Adipocyte (in vitro differentiated cells): ENCODE results near the gene DPYD.

Source experiments
- DNase-seq: peaks from one replicate; pipeline ENCODE4 v3.0.0-alpha.2; 2015; ENCODE audit warnings: low read depth
- H3K27me3 ChIP-seq: replicated peaks from 2 replicates; pipeline ENCODE4 v1.7.0; 2013; ENCODE audit warnings: mild to moderate bottlenecking, low read length, moderate library complexity; ENCODE audit not compliant: control insufficient read depth, insufficient read depth
- H3K36me3 ChIP-seq: 2 replicates; pipeline ENCODE4 v1.7.0; 2013; ENCODE audit warnings: low read length, mild to moderate bottlenecking, moderate library complexity; ENCODE audit not compliant: control insufficient read depth, insufficient read depth, severe bottlenecking
- H3K4me1 ChIP-seq: 2 replicates; pipeline ENCODE4 v1.7.0; 2013; ENCODE audit warnings: mild to moderate bottlenecking, low read length, moderate library complexity; ENCODE audit not compliant: control insufficient read depth, insufficient read depth
- H3K4me3 ChIP-seq: 2 replicates; pipeline ENCODE4 v1.7.0; 2013; ENCODE audit warnings: mild to moderate bottlenecking, low read length, moderate library complexity
- H3K9ac ChIP-seq: 2 replicates; pipeline ENCODE4 v1.7.0; 2013; ENCODE audit warnings: mild to moderate bottlenecking, low read length, moderate library complexity
- H3K9me3 ChIP-seq: 2 replicates; pipeline ENCODE4 v1.7.0; 2013; ENCODE audit warnings: mild to moderate bottlenecking, low read length, moderate library complexity; ENCODE audit not compliant: control insufficient read depth

The DPYD gene

GRCh38 chr1:97685360-97685759 lies 235.5 kb downstream of the DPYD start:
- Histone ChIP-seq H3K27me3 (no peaks in the 10 kb centered on the region), H3K9me3 (no peaks in the 10 kb centered on the region), H3K36me3 (peaks cover 8% of the 10 kb centered on the region), H3K4me1 (no peaks in the 10 kb centered on the region), H3K9ac (no peak overlapping the region), H3K4me3 (no peak overlapping the region)
- no peak for DNase-seq

- H3K36me3 ChIP-seq: peaks cover 27% of the 10 kb centered on the region
- no peak overlapping the region for H3K9ac ChIP-seq
- no peaks in the 10 kb centered on the region for H3K9me3 ChIP-seq
- H3K4me1 ChIP-seq: no peaks in the 10 kb centered on the region
- no peak overlapping the region for H3K4me3 ChIP-seq
- no peaks in the 10 kb centered on the region for H3K27me3 ChIP-seq
- no peak for DNase-seq
Observed at GRCh38 chr1:97680894-97681293, 239.9 kb downstream of the DPYD start.

- H3K4me1 ChIP-seq: no peaks in the 10 kb centered on the region
- H3K9ac ChIP-seq: no peak overlapping the region
- H3K4me3 ChIP-seq: no peak overlapping the region
- no peak for DNase-seq
- peaks cover 27% of the 10 kb centered on the region for H3K36me3 ChIP-seq
- no peaks in the 10 kb centered on the region for H3K27me3 ChIP-seq
- H3K9me3 ChIP-seq: no peaks in the 10 kb centered on the region
Observed at GRCh38 chr1:97680470-97680869, 240.4 kb downstream of the DPYD start.

- no peak for DNase-seq
- H3K4me3 ChIP-seq: no peak overlapping the region
- H3K9me3 ChIP-seq: no peaks in the 10 kb centered on the region
- H3K36me3 ChIP-seq: peaks cover 27% of the 10 kb centered on the region
- no peaks in the 10 kb centered on the region for H3K27me3 ChIP-seq
- H3K9ac ChIP-seq: no peak overlapping the region
- no peaks in the 10 kb centered on the region for H3K4me1 ChIP-seq
Observed at GRCh38 chr1:97677702-97678101, 243.1 kb downstream of the DPYD start.

- no peak for DNase-seq
- H3K36me3 ChIP-seq: peaks cover 21% of the 10 kb centered on the region
Observed at GRCh38 chr1:97674517-97674916, 246.3 kb downstream of the DPYD start.

GRCh38 chr1:97668945-97669344 lies 251.9 kb downstream of the DPYD start:
- peak; percentile 27 for DNase-seq

More at GRCh38 chr1:97674517-97674916, 246.3 kb downstream of the DPYD start:
- Histone ChIP-seq H3K9ac (no peak overlapping the region), H3K9me3 (peaks cover 6% of the 10 kb centered on the region), H3K4me1 (no peaks in the 10 kb centered on the region), H3K4me3 (no peak overlapping the region), H3K27me3 (no peaks in the 10 kb centered on the region)

GRCh38 chr1:97660431-97661105 lies 260.3 kb downstream of the DPYD start:
- Histone ChIP-seq H3K36me3 (no peaks in the 10 kb centered on the region), H3K9me3 (no peaks in the 10 kb centered on the region), H3K4me1 (peaks cover 6% of the 10 kb centered on the region), H3K27me3 (no peaks in the 10 kb centered on the region), H3K4me3 (no peak overlapping the region), H3K9ac (no peak overlapping the region)
- DNase-seq: no peak

More at GRCh38 chr1:97668945-97669344, 251.9 kb downstream of the DPYD start:
- H3K4me3 ChIP-seq: no peak overlapping the region
- H3K9ac ChIP-seq: no peak overlapping the region
- H3K27me3 ChIP-seq: no peaks in the 10 kb centered on the region
- no peaks in the 10 kb centered on the region for H3K4me1 ChIP-seq
- H3K36me3 ChIP-seq: peaks cover 2% of the 10 kb centered on the region
- H3K9me3 ChIP-seq: peaks cover 6% of the 10 kb centered on the region

GRCh38 chr1:97654876-97655585 lies 265.8 kb downstream of the DPYD start:
- Histone ChIP-seq H3K9me3 (no peaks in the 10 kb centered on the region), H3K4me3 (no peak overlapping the region), H3K27me3 (no peaks in the 10 kb centered on the region), H3K9ac (no peak overlapping the region), H3K4me1 (peaks cover 35% of the 10 kb centered on the region), H3K36me3 (no peaks in the 10 kb centered on the region)
- DNase-seq: no peak

- H3K36me3 ChIP-seq: no peaks in the 10 kb centered on the region
- H3K27me3 ChIP-seq: no peaks in the 10 kb centered on the region
- peaks cover 55% of the 10 kb centered on the region for H3K4me1 ChIP-seq
- no peak overlapping the region for H3K4me3 ChIP-seq
- H3K9ac ChIP-seq: no peak overlapping the region
- no peak for DNase-seq
- H3K9me3 ChIP-seq: peaks cover 6% of the 10 kb centered on the region
Observed at GRCh38 chr1:97651250-97651649, 269.6 kb downstream of the DPYD start.

GRCh38 chr1:97649591-97649990 lies 271.2 kb downstream of the DPYD start:
- no peak for DNase-seq
- Histone ChIP-seq H3K27me3 (no peaks in the 10 kb centered on the region), H3K4me1 (peaks cover 40% of the 10 kb centered on the region), H3K9me3 (peaks cover 16% of the 10 kb centered on the region), H3K9ac (no peak overlapping the region), H3K4me3 (peak overlapping the region; percentile 0), H3K36me3 (peaks cover 5% of the 10 kb centered on the region)

- peaks cover 39% of the 10 kb centered on the region for H3K4me1 ChIP-seq
- H3K9ac ChIP-seq: no peak overlapping the region
- no peak overlapping the region for H3K4me3 ChIP-seq
- peaks cover 16% of the 10 kb centered on the region for H3K9me3 ChIP-seq
- H3K36me3 ChIP-seq: peaks cover 5% of the 10 kb centered on the region
- peak; percentile 61 for DNase-seq
- no peaks in the 10 kb centered on the region for H3K27me3 ChIP-seq
Observed at GRCh38 chr1:97647776-97648175, 273.1 kb downstream of the DPYD start.
